NCI-H1105 (cell line): ENCODE results near the gene KIAA1671.
A peak's percentile ranks its signal among the peaks of the same experiment; 100 is the strongest.

Experiments
- DNase-seq: peaks from one replicate; lab custom pipeline; 2025; lab: John Stamatoyannopoulos, UW

KIAA1671 gene

GRCh38 chr22:25114369-25115362, 162.2 kb downstream of the KIAA1671 start:
- no peak for DNase-seq

GRCh38 chr22:25119609-25120008, 167.1 kb downstream of the KIAA1671 start:
- DNase-seq = no peak

GRCh38 chr22:25120093-25120561, 167.6 kb downstream of the KIAA1671 start:
- DNase-seq = peak; percentile 62

- no peak for DNase-seq
Measured at GRCh38 chr22:25120761-25121212, 168.3 kb downstream of the KIAA1671 start.

GRCh38 chr22:25122136-25122764, 169.7 kb downstream of the KIAA1671 start:
- no peak for DNase-seq

GRCh38 chr22:25123677-25124076, 171.2 kb downstream of the KIAA1671 start:
- DNase-seq = no peak

GRCh38 chr22:25125693-25126357, 173.3 kb downstream of the KIAA1671 start:
- DNase-seq = peak; percentile 56

- no peak for DNase-seq
Measured at GRCh38 chr22:25126510-25126909, 174.0 kb downstream of the KIAA1671 start.

GRCh38 chr22:25127318-25127717, 174.8 kb downstream of the KIAA1671 start:
- DNase-seq = no peak

- DNase-seq = no peak
Measured at GRCh38 chr22:25130462-25130861, 177.9 kb downstream of the KIAA1671 start.

- no peak for DNase-seq
Measured at GRCh38 chr22:25131198-25131887, 178.8 kb downstream of the KIAA1671 start.

- peak; percentile 50 for DNase-seq
Measured at GRCh38 chr22:25134028-25134427, 181.5 kb downstream of the KIAA1671 start.

- DNase-seq = no peak
Measured at GRCh38 chr22:25134451-25134850, 181.9 kb downstream of the KIAA1671 start.

GRCh38 chr22:25136953-25137576, 184.5 kb downstream of the KIAA1671 start:
- no peak for DNase-seq

- no peak for DNase-seq
Measured at GRCh38 chr22:25137577-25138525, 185.3 kb downstream of the KIAA1671 start.

GRCh38 chr22:25139062-25139461, 186.5 kb downstream of the KIAA1671 start:
- no peak for DNase-seq

- no peak for DNase-seq
Measured at GRCh38 chr22:25142102-25142501, 189.6 kb downstream of the KIAA1671 start.

- DNase-seq = no peak
Measured at GRCh38 chr22:25143156-25144076, 190.9 kb downstream of the KIAA1671 start.

- DNase-seq = no peak
Measured at GRCh38 chr22:25144522-25144921, 192.0 kb downstream of the KIAA1671 start.
